H1 (cell line): Measurements from ENCODE around the gene IRF4. TPM values are rescaled to one million over a fixed set of nuclear protein-coding genes. Genes with fewer than 3 reads are reported as not detected.

Experiments
- CTCF ChIA-PET: fragments of 300-600 bp; sonication (Branson Sonifier 250); formaldehyde crosslinking; loops from one replicate; lab custom pipeline; 2021; ENCODE audit not compliant: partially characterized antibody; lab: Charles Lee
- POLR2A ChIA-PET: fragments of 300-600 bp; sonication (Branson Sonifier 250); formaldehyde crosslinking; loops from one replicate; lab custom pipeline; 2021; ENCODE audit warnings: inconsistent platforms; ENCODE audit not compliant: partially characterized antibody; lab: Charles Lee
- DNase-seq, 2 experiments: peaks; one replicate each; pipeline versions ENCODE4 v3.0.0 to v3.0.0-alpha.2; 2010 to 2022; ENCODE audit warnings: low spot score in 2 of 2, low read depth in 1 of 2, mixed read lengths in 1 of 2
- FAIRE-seq: peaks from 2 replicates; lab custom pipeline; 2011; peaks lifted over from hg19 to GRCh38; lab: Jason Lieb, UNC
- H2AFZ ChIP-seq: 2 replicates; pipeline ENCODE4 v1.8.1; 2012; ENCODE audit warnings: low read length, inconsistent platforms
- H2AK5ac ChIP-seq: 2 replicates; pipeline ENCODE4 v1.6.1; 2013; ENCODE audit warnings: low read depth, low read length
- H2BK120ac ChIP-seq: replicated peaks from 2 replicates; pipeline ENCODE3; 2013; ENCODE audit warnings: low read depth, low read length, inconsistent platforms
- H2BK12ac ChIP-seq: 2 replicates; pipeline ENCODE4 v1.6.1; 2013; ENCODE audit warnings: low read depth, low read length
- H2BK15ac ChIP-seq: 2 replicates; pipeline ENCODE4 v1.6.1; 2013; ENCODE audit warnings: low read length
- H2BK20ac ChIP-seq: 2 replicates; pipeline ENCODE4 v1.6.1; 2013; ENCODE audit warnings: low read length
- H2BK5ac ChIP-seq: 2 replicates; pipeline ENCODE4 v1.6.1; 2013; ENCODE audit warnings: low read depth, low read length
- H3K14ac ChIP-seq: 2 replicates; pipeline ENCODE4 v1.6.1; 2013; ENCODE audit warnings: inconsistent platforms; ENCODE audit not compliant: insufficient read length
- H3K18ac ChIP-seq: 2 replicates; pipeline ENCODE4 v1.6.1; 2013; ENCODE audit warnings: low read length; ENCODE audit errors: extremely low read depth
- H3K23ac ChIP-seq: 2 replicates; pipeline ENCODE4 v1.6.1; 2013; ENCODE audit warnings: inconsistent platforms; ENCODE audit not compliant: insufficient read length
- H3K23me2 ChIP-seq: 2 replicates; pipeline ENCODE4 v1.6.1; 2013; ENCODE audit warnings: low read depth, low read length
- H3K27ac ChIP-seq: 2 replicates; pipeline ENCODE4 v1.6.1; 2011; ENCODE audit warnings: low read depth, low read length, inconsistent platforms
- H3K27me3 ChIP-seq, 4 experiments: replicated peaks in 1 of 4; 1 replicate in 1 of 4; 2 replicates in 3 of 4; pipeline versions ENCODE4 v1.6.1 to v1.8.1; 2011 to 2013; ENCODE audit warnings: low read length in 3 of 4, mild to moderate bottlenecking in 3 of 4, inconsistent platforms in 2 of 4, mixed read lengths in 2 of 4, moderate library complexity in 1 of 4; ENCODE audit not compliant: control insufficient read depth in 3 of 4, insufficient read depth in 3 of 4; ENCODE audit errors: extremely low read depth in 1 of 4
- H3K36me3 ChIP-seq, 4 experiments: 2 replicates each; pipeline versions ENCODE4 v1.6.1 to v1.8.1; 2011 to 2013; ENCODE audit warnings: mild to moderate bottlenecking in 4 of 4, low read length in 3 of 4, moderate library complexity in 2 of 4, control low read depth in 1 of 4, inconsistent platforms in 1 of 4; ENCODE audit not compliant: insufficient read depth in 4 of 4, control insufficient read depth in 2 of 4
- H3K4ac ChIP-seq: replicated peaks from 2 replicates; pipeline ENCODE3; 2013; ENCODE audit warnings: low read length, low read depth, mixed read lengths, inconsistent platforms; ENCODE audit not compliant: insufficient read length
- H3K4me1 ChIP-seq, 4 experiments: replicated peaks in 1 of 4; 1 replicate in 1 of 4; 2 replicates in 3 of 4; pipeline versions ENCODE4 v1.6.1 to v1.8.1; 2011 to 2013; ENCODE audit warnings: low read length in 3 of 4, inconsistent platforms in 2 of 4, mixed read lengths in 1 of 4; ENCODE audit not compliant: insufficient read depth in 4 of 4, control insufficient read depth in 3 of 4
- H3K4me2 ChIP-seq, 2 experiments: 2 replicates each; pipeline versions ENCODE4 v1.6.1 to v1.8.1; 2011 to 2013; ENCODE audit warnings: low read depth in 2 of 2, low read length in 2 of 2, control low read depth in 1 of 2, inconsistent platforms in 1 of 2, mild to moderate bottlenecking in 1 of 2; ENCODE audit not compliant: insufficient read depth in 1 of 2
- H3K4me3 ChIP-seq, 4 experiments: fragments of 200-600, 300-600 bp in 1 of 4; sonication (generic), shearing (Covaris generic), sonication (Bioruptor Twin) in 1 of 4; 2 replicates each; pipeline versions ENCODE4 v1.5.1 to v1.8.1; 2011 to 2016; ENCODE audit warnings: low read length in 4 of 4, low read depth in 3 of 4, control low read depth in 2 of 4, inconsistent platforms in 2 of 4, mild to moderate bottlenecking in 2 of 4, mixed read lengths in 1 of 4, moderate library complexity in 1 of 4; ENCODE audit not compliant: insufficient read depth in 2 of 4; ENCODE audit errors: extremely low read depth in 1 of 4
- H3K56ac ChIP-seq: replicated peaks from 2 replicates; pipeline ENCODE3; 2013; ENCODE audit warnings: low read depth, mild to moderate bottlenecking, mixed read lengths, low read length, inconsistent platforms; ENCODE audit not compliant: insufficient read length
- H3K79me1 ChIP-seq: 2 replicates; pipeline ENCODE4 v1.6.1; 2013; ENCODE audit warnings: low read depth, low read length, control low read depth
- H3K79me2 ChIP-seq, 2 experiments: 2 replicates each; pipeline versions ENCODE4 v1.6.1 to v1.8.1; 2012 to 2013; ENCODE audit warnings: low read length in 2 of 2, mild to moderate bottlenecking in 2 of 2, inconsistent platforms in 1 of 2; ENCODE audit not compliant: insufficient read depth in 2 of 2, control insufficient read depth in 1 of 2
- H3K9ac ChIP-seq, 4 experiments: replicated peaks in 1 of 4; 1 replicate in 1 of 4; 2 replicates in 3 of 4; pipeline versions ENCODE4 v1.6.1 to v1.8.1; 2011 to 2013; ENCODE audit warnings: low read depth in 3 of 4, low read length in 3 of 4, control low read depth in 2 of 4, mild to moderate bottlenecking in 2 of 4, moderate library complexity in 2 of 4, inconsistent platforms in 1 of 4; ENCODE audit errors: extremely low read depth in 1 of 4
- H3K9me3 ChIP-seq, 2 experiments: 2 replicates each; pipeline versions ENCODE4 v1.6.1 to v1.8.1; 2012 to 2013; ENCODE audit warnings: mild to moderate bottlenecking in 2 of 2, moderate library complexity in 2 of 2, control low read depth in 1 of 2, inconsistent platforms in 1 of 2, low read depth in 1 of 2, low read length in 1 of 2, mixed read lengths in 1 of 2; ENCODE audit not compliant: insufficient read depth in 2 of 2
- H4K20me1 ChIP-seq, 2 experiments: replicated peaks in 1 of 2; 2 replicates each; pipeline versions ENCODE3 to v1.8.1; 2011 to 2013; ENCODE audit warnings: inconsistent platforms in 2 of 2, low read length in 2 of 2, mild to moderate bottlenecking in 1 of 2; ENCODE audit not compliant: insufficient read depth in 2 of 2, control insufficient read depth in 1 of 2
- H4K5ac ChIP-seq: 2 replicates; pipeline ENCODE4 v1.6.1; 2013; ENCODE audit warnings: low read length, low read depth, mixed read lengths, inconsistent platforms; ENCODE audit not compliant: insufficient read length
- H4K8ac ChIP-seq: 2 replicates; pipeline ENCODE4 v1.8.0; 2013; ENCODE audit warnings: mild to moderate bottlenecking, moderate library complexity, low read length, inconsistent platforms; ENCODE audit not compliant: insufficient read depth; ENCODE audit errors: extremely low read depth
- H4K91ac ChIP-seq: replicated peaks from 2 replicates; pipeline ENCODE3; 2013; ENCODE audit warnings: low read length, mixed read lengths, inconsistent platforms; ENCODE audit not compliant: insufficient read length
- BRCA1 ChIP-seq: IDR thresholded peaks from 2 replicates; pipeline ENCODE4 v1.6.1; 2012; ENCODE audit warnings: low read depth, low read length, improper control_type of control experiment
- CEBPB ChIP-seq: IDR thresholded peaks from 2 replicates; pipeline ENCODE4 v1.6.1; 2012; ENCODE audit warnings: low read depth, low read length
- CREB1 ChIP-seq: IDR thresholded peaks from 2 replicates; pipeline ENCODE4 v1.6.1; 2012; ENCODE audit warnings: inconsistent platforms
- CTBP2 ChIP-seq: IDR thresholded peaks from 2 replicates; pipeline ENCODE4 v1.7.0; 2011; ENCODE audit warnings: borderline replicate concordance, mild to moderate bottlenecking, moderate library complexity, mixed read lengths, low read length; ENCODE audit not compliant: insufficient read depth, insufficient read length
- GTF2F1 ChIP-seq: IDR thresholded peaks from 2 replicates; pipeline ENCODE4 v1.6.1; 2012; ENCODE audit warnings: low read depth, low read length, improper control_type of control experiment, borderline replicate concordance
- HDAC2 ChIP-seq, 2 experiments: fragments of 300-600 bp in 1 of 2; sonication (generic) in 1 of 2; IDR thresholded peaks; 2 replicates each; pipeline ENCODE4 v1.6.1; 2011 to 2012; ENCODE audit warnings: low read depth in 2 of 2, low read length in 2 of 2, mild to moderate bottlenecking in 2 of 2, moderate library complexity in 2 of 2, borderline replicate concordance in 1 of 2, inconsistent platforms in 1 of 2
- MAFK ChIP-seq: IDR thresholded peaks from 2 replicates; pipeline ENCODE4 v1.6.1; 2012; ENCODE audit warnings: low read depth, mild to moderate bottlenecking, improper control_type of control experiment, low read length
- NRF1 ChIP-seq: IDR thresholded peaks from 2 replicates; pipeline ENCODE4 v1.6.1; 2011; ENCODE audit warnings: mild to moderate bottlenecking, low read depth, low read length, improper control_type of control experiment
- RNF2 ChIP-seq: fragments of 200-900, 300-1000 bp; sonication (generic); IDR thresholded peaks from 2 replicates; pipeline ENCODE4 v1.7.1; 2016; ENCODE audit warnings: borderline replicate concordance, low read depth, mild to moderate bottlenecking, antibody characterized with exemption, low read length; ENCODE audit not compliant: poor library complexity, severe bottlenecking; ENCODE audit errors: missing control alignments
- SP2 ChIP-seq: IDR thresholded peaks from 2 replicates; pipeline ENCODE4 v1.6.1; 2012; ENCODE audit warnings: mild to moderate bottlenecking, low read length, inconsistent platforms
- TAF7 ChIP-seq: optimal IDR thresholded peaks from 2 replicates; pipeline ENCODE3; 2011; ENCODE audit warnings: low read depth, mild to moderate bottlenecking, inconsistent platforms, low read length, moderate library complexity, borderline replicate concordance
- TEAD4 ChIP-seq: IDR thresholded peaks from 2 replicates; pipeline ENCODE4 v1.6.1; 2012; ENCODE audit warnings: low read depth, low read length, inconsistent platforms, mixed read lengths
- WGBS, 2 experiments: shearing (Covaris generic) in 1 of 2; methylation state at CpG; one replicate each; pipeline versions ENCODE4 v1.1.6 to v1.1.7; 2013 to 2015; ENCODE audit warnings: low lambda C conversion rate in 2 of 2, mixed read lengths in 2 of 2, inconsistent platforms in 1 of 2, low coverage in 1 of 2, missing lambda C conversion rate in 1 of 2; ENCODE audit not compliant: insufficient replicate concordance in 2 of 2, insufficient coverage in 1 of 2, insufficient read length in 1 of 2; ENCODE audit errors: extremely low coverage in 1 of 2, missing lambda C conversion rate in 1 of 2; 5-methylcytosine and 5-hydroxymethylcytosine counted together
- polyA plus RNA-seq, 7 experiments: library from polyadenylated mRNA; depleted of rRNA in 3 of 7; stranded (reverse) in 5 of 7; unstranded in 2 of 7; fragments of >200 nt in 5 of 7; fragments of 200-250 nt in 2 of 7; gene quantifications; 1 replicate in 5 of 7; 2 replicates in 1 of 7; 4 replicates in 1 of 7; pipeline versions ENCODE4 v1.2.1 to v1.2.3, GENCODE V29; 2011 to 2013; ENCODE audit warnings: missing spikeins in 2 of 7, mixed read lengths in 2 of 7
- total RNA-seq: library from RNA; stranded (reverse); fragmentation: NEBNext Ultra II Directional; extraction: Animal tissue kit (Norgen Biotek cat#: 25700); gene quantifications from 2 replicates; pipeline ENCODE4 v1.2.1, GENCODE V29; 2021
- TF ChIP-seq, protein P1 (sequence below): IDR thresholded peaks from 2 replicates; pipeline ENCODE4 v1.6.1; 2011; ENCODE audit warnings: low read depth, mild to moderate bottlenecking, low read length; ENCODE audit not compliant: insufficient read depth

Gene IRF4
- total and polyA plus RNA-seq, 2 of the 8 experiments (the other 6 are each of a cell fraction or from before 2014, with no cell fraction given): 0.77 to 2.1 TPM

DNA sequence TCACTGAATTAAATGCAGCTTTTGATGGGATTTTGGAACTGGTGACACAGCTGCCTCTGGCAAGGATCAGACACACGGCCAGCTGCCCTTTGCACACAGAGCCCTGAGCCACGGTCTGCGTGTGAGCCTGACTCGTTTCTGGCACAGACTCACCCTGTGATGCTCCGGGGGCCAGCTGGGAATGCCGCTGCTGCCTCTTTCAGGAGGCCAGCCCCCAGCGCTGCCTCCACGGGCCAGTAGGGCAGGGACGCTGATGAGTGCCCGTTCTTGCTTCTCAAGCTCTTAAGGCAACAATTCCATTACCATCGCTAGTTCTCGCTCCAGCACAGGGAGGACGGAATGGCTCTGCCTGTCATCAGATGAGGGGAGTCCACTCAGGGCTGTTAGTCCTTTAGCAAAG is 61.6 kb downstream of the IRF4 start:
- POLR2A ChIA-PET: interaction anchor here (1.0 kb wide), 1 partner anchor 9 kb away, joined by 3 read pairs; no protein-coding TSS in a partner anchor
- H3K14ac ChIP-seq: no peak overlapping the region
- no peak overlapping the region for H3K4me2 ChIP-seq
- no peak for FAIRE-seq
- no peak overlapping the region for H3K56ac ChIP-seq
- no peak overlapping the region for H2BK20ac ChIP-seq
- peaks cover 6 to 19% of the 10 kb centered on the region in 2 experiments; a peak in 3 of 4 replicates for H3K9me3 ChIP-seq
- no peaks in the 10 kb centered on the region for H3K79me2 ChIP-seq
- H3K23me2 ChIP-seq: no peaks in the 10 kb centered on the region
- H3K27me3 ChIP-seq: no peaks in the 10 kb centered on the region
- H3K4me1 ChIP-seq: peaks cover 0 to 4% (median 2%) of the 10 kb centered on the region in 4 experiments; a peak in 3 of 7 replicates
- H2AK5ac ChIP-seq: no peak overlapping the region
- no peak overlapping the region for H3K23ac ChIP-seq
- no peak overlapping the region for H3K4ac ChIP-seq
- H3K9ac ChIP-seq: no peak overlapping the region
- WGBS, 2 experiments: 87% methylated on average over 13 of the region's 13 CpGs; no CpG with 5 or more reads in 1 of the 2 experiments
- no peak overlapping the region for H3K27ac ChIP-seq
- no peak overlapping the region for H2BK5ac ChIP-seq
- CTCF ChIA-PET: interaction anchor here (0.6 to 1.3 kb wide), 3 partner anchors 12 to 236 kb away, joined by 3 to 5 read pairs (median 3); no protein-coding TSS in a partner anchor
- 0 out of 2 replicates have a peak overlapping the region, but pooled peaks have one; percentile 32 for H2AFZ ChIP-seq
- no peak overlapping the region for H2BK15ac ChIP-seq
- no peaks in the 10 kb centered on the region; a peak in 1 of 8 replicates for H3K36me3 ChIP-seq
- no peak overlapping the region for H3K18ac ChIP-seq
- H3K4me3 ChIP-seq: no peak overlapping the region
- no peak overlapping the region for H4K5ac ChIP-seq
- no peak overlapping the region for H4K91ac ChIP-seq
- H2BK12ac ChIP-seq: no peak overlapping the region
- no peaks in the 10 kb centered on the region for H4K20me1 ChIP-seq
- DNase-seq: peak in 1 of 2 experiments; percentile 42
- H4K8ac ChIP-seq: no peak overlapping the region; the same call in 1 of the 2 replicates
- H3K79me1 ChIP-seq: no peaks in the 10 kb centered on the region
- H2BK120ac ChIP-seq: no peak overlapping the region
- TF ChIP-seq MAFK (no peak), HDAC2 (IDR thresholded peaks at IDR 0.05; ENCODE audit: borderline replicate concordance in 1 of 2, low read depth in 2 of 2, low read length in 2 of 2) (no peak), CREB1 (no peak), BRCA1 (no peak), RNF2 (no peak), NRF1 (no peak), CEBPB (no peak), SP2 (no peak), CTBP2 (no peak), GTF2F1 (no peak), TAF7 (no peak), TEAD4 (no peak)
- TF ChIP-seq, protein P1, sequence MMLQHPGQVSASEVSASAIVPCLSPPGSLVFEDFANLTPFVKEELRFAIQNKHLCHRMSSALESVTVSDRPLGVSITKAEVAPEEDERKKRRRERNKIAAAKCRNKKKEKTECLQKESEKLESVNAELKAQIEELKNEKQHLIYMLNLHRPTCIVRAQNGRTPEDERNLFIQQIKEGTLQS: no peak
